Measurements from ENCODE around the gene PLXNA2.

The PLXNA2 gene

DNA sequence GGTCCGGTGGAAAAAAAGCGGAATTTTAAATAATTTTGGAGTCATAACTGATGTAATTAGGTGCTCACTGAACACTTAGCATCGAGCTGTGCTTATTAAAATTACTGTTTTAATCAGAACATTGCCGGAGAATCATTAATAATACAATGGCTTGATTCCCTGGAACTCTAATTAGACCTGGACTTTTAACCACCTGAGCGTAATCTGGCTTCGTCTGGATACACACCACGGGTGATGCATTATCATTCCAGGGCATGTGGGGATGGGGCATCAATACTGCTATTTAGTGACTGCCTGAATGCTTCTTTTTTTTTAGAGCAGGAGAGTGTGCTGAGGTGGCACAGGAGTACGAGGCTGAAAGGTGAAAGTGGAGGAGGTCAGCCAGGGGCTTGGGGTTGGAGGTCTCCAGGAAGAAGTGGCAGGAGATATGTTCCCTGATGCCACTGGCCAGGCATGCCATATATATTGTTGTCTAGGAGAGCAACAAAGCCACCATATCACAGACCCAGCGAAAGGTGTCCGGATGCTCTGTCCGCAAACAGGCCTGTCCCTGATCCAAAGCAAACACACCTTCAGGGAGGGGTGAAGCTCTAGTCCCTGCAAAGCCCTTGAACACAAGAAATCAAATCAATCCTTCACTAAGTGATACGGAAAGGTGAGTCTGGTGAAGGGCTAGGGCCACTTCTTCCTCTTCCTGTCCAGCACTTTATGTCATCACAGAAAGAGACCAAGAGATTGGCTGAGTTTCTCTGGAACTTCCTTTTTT lies 125.2 kb downstream of the PLXNA2 start:
- no peak for DNase-seq (ENCODE audit: low read depth in 1 of 2, low spot score in 1 of 2)

DNA sequence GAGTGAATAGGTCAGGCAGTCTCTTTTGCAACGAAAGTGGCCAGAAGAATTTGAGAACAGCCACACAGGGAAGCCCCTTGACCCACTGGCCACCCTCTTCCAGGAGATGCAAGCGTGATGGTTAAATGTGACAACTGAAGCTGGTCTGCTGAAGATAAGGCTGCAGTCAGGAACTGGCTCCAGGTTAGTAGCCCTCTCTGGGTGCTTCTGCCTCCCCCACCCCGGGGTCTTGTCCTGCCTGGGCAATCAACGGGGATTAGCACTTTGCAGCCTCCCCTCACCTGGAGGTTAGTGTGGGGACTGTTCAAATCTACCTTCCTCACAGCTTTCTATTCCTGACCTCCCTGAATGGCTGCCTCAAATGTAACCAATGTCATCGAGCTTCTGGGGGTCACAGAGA lies 125.9 kb downstream of the PLXNA2 start:
- DNase-seq (ENCODE audit: low read depth in 1 of 2, low spot score in 1 of 2): no peak

DNA sequence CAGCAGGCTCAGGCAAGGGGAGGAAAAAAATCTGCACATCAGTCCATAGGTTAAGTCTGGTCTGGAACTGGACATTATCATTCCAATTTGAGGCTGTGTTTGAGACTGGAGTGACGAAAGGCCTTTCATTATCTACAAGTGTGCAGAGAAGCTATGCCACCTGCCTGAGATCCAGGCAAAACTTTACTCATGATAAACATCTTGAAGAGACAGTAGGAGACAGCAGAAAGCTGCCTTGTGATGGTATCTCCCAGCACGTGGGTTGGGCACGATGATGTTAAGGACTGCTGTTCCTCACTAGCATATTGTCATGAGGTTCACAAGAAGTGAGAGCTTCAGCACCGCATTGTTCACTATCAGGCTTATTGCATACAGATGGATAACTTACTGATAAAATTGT lies 126.4 kb downstream of the PLXNA2 start:
- DNase-seq (ENCODE audit: low read depth in 1 of 2, low spot score in 1 of 2): no peak

DNA sequence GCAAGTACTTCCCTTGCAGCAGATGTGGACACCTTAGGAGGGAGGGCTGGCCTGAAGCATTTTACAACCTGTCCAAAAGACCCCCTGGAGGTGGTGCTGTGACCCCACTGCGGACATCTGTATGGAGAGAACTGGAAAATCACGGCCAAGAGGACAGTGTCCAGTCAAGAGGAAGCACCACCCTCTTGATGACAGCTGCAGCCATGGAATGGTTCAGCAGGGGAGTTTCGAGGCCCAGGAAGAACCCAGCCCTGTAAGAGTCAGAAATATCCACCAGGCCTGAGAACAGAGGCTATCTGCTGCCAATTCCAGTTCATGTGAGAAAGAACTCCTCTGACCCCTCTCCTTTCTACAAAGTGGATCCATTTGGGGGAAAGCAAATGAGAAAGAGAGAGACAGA lies 126.8 kb downstream of the PLXNA2 start:
- no peak for DNase-seq (ENCODE audit: low read depth in 1 of 2, low spot score in 1 of 2)

DNA sequence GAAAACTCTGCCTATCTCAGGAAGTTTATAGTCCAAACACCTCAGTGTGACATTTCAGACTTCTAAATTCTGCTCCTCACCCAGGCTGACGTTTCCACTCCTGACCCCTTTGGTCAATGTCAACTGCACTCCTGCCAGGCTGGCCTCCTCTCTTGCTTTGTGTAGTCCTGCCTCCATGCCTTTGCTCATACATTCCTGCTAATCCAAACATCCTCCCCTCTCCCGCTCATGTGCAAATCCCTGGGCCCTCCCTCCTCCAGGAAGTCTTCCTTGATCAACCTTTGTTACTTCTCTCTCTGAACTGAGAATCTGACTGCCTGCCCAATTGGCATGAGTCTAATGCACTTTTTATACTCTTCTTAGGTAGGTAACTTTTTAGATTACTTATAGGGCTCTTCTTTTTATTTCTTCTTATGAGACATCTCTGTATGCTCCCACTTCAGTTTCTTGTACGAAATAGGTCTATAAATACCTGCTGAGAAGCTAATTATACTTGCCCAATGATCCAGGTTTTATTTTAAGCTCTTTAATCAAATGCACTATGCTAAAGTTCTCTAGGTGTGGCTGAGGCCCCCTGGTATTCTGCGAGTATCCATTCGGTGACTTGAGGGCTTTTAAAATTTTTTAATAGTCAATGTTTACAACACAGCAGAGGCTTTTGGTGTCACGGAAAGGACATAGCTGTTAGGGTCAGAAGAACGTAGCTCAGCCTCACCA lies 128.1 kb downstream of the PLXNA2 start:
- DNase-seq (ENCODE audit: low read depth in 1 of 2, low spot score in 1 of 2): no peak

DNA sequence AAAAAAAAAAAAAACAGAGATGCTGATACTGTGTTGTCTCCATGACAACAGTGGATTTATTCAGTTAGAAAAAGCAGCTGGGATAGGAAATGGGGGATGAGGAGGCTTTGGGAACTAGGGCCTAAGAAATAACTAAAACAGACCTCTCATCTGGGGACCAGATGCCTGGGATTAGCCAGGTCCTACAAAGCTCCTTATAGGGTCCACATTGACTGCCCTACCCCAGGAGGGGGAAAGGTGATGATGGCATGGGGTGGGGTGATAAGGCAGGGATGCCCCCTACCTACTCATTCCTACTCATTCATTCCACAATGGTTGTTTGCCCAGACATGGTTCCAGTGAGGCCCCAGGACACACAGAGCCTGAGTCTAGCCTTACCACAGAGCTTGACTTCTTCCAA lies 131.2 kb downstream of the PLXNA2 start:
- no peak for DNase-seq (ENCODE audit: low read depth in 1 of 2, low spot score in 1 of 2)

DNA sequence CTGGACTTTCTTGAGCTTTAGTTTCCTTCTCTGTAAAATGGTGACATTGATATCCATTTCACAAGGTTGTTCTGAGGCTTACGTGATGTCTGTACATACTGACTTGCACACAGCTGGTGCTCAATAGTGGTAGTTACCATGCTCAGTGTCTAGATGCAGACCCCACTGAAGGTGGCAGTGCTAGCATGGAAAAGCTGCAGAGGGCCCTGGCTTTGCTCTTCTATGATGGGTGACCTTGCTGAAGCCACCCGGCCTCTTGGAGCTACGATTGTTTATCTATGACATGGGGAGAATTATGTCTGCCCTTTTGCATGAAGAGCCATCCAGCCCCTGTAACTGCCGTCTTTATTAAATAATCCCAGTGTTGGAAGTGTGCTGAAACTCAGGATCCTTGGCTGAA lies 131.8 kb downstream of the PLXNA2 start:
- DNase-seq (ENCODE audit: low read depth in 1 of 2, low spot score in 1 of 2): no peak

DNA sequence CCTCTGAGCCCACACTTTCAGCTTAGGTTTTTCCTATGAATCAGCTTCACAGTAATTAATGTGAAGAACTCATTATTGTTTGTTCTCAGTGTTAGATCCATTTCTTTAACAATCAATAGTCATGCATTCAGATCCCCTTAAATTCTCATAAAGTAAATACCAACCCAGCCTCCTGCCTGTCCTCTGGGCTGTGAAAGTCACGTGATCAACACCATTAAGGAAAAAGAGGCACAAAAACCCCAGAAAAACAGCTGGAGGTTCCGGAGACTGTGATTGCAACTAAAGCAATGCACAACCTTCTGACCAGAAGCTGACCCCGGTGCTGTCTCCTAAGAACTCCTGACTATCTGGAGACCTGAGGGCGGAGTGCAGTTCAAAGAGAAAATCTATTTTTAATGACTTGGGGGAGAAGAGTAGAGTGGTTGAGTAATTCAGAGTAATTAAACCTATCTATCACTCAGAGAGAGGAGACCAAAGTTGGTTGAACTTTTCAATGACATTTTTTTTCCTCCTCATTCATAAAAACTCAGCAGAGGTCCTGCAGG lies 132.5 kb downstream of the PLXNA2 start:
- no peak for DNase-seq (ENCODE audit: low read depth in 1 of 2, low spot score in 1 of 2)

DNA sequence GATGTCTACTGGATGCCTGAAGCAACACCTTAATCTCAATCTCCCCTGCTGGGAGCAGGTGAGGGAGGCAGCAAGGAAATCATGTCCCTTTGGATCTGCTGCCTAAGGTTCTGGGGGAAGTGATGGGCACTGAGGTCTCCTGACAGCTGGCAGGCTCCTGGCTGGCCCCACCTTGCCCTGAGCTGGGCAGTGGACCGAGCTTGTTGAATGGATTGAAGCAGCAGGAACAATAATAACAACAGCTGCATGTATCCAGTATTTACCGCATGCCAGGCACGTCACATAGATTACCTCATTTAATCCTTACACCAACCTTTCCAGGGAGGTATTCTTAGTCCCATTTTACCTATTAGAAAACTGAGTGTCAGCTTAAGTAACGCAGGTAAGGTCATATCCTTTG lies 133.9 kb downstream of the PLXNA2 start:
- DNase-seq (ENCODE audit: low read depth in 1 of 2, low spot score in 1 of 2): no peak

DNA sequence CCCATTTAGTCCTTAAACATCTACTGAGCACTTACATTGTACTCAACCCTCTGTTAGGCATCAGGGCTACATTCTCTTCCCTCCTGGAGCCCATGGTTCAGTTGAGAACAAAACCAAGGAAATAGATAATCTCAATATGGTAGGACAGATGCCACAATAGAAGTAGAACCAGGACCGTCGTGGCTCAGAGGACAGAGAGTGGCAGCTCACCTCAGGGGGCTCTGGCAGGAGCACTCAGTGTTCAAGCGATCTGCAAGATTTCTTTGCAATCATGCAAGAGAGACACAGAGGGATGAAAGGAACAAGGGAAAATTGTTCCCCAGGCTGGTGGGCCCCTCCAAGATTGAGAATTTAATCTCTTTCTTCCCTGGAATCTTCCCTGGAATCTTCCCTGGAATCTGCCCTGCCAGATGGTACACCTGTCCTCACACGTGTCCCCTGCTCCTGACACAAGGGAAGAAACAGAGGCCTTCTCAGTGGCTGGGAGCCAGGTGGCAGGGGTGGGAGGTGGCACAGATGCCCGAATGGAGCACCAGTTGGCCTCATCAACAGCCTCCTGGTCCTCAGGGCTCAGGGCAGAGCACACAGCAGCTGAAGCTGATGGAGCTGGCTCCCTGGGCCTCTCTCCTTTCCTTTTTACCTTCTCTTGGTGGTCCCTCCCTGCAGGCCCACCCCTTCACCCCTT lies 135.4 kb downstream of the PLXNA2 start:
- no peak for DNase-seq (ENCODE audit: low read depth in 1 of 2, low spot score in 1 of 2)

DNA sequence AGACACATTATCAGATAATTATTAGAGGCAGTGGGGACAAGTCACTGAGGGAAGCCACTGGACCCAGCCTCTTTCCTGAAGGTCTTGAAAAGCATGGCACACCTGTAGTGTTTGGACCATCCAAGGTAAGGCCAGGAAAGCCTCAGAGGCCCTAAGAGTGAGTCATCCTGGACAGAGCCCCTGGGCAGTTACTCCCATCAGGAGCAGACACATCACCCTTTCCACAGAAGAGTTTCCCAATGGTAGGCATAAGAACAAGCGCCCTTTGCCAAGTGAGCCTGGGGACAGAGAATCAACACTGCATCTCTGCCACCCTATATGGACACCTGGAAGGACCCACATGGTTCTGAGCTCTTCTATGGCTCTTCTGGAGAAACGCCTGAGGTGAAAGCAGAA lies 136.0 kb downstream of the PLXNA2 start:
- DNase-seq (ENCODE audit: low read depth in 1 of 2, low spot score in 1 of 2): no peak

DNA sequence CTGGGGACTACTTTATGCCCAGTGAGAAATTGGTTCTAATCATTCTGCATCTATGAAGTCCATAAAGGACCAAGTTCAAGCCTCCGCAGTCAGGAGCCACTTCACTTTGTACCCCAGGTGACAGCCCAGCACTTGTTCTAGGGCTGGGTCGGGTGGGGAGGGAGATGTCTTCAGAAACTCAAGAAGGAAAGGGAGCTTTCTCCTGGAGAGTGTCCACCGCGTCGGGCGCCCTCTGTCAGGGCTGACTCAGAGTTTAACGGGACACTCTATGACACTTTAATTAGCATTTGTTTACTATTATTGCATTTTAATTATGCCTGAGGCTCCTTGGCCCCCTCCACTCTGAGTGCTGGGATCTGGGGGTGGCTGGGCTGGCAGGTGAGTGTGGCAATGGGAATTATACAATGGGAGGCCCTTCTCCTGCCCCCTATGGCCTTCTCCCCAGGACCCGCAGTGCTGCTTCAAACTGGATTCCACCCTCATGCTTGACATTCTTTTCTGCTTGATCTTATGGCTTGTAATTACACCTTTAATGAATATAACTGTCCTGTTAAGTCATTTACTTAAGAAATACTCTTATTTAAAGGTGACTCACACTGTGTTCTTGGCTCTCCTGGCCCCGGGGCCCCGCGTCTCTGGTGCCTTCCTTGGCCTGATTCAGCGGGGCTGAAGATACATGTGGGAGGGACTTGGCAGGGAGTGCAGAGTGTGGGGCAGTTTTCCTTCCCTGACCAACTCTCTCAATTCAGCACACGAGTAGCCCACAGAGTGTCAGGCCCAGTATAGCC lies 136.6 kb downstream of the PLXNA2 start:
- DNase-seq (ENCODE audit: low read depth in 1 of 2, low spot score in 1 of 2): no peak

DNA sequence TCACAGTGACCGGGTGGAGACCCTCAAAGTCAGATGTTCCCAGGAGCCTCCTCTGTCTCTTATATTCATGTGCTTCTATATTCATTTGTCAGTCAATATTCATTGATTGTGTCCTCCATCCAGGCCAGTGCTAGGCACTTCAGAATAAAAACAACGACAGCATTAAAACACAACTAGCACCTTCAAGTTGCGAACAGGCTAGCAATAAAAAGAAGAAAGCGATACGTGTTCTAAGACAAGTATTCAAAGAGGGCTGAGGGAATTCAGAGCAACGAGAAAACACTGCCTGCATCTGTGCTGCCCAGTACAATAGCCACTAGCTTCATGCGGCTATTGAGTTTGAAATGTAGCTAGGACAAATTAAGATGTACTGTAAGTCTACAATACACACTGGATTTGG lies 138.0 kb downstream of the PLXNA2 start:
- DNase-seq (ENCODE audit: low read depth in 1 of 2, low spot score in 1 of 2): no peak

DNA sequence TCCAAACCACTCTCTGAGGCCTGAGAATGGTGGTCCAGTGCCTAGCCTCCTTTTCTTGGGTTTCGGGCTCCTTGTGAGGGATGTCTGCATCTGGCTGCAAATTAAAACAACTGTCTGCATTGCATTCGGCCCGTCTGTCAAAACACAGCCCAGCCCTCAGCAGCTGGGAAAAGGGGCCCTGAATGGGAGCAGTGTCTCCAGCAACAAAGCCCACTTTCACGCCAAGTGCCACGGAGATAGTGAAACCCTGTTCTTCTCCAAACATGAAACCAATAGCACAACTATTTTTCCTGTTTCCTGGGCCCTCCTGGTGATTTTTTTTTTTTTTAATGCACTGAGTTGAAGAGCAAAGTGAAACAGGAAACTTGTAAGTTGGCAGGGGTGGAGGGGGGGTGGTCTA lies 138.4 kb downstream of the PLXNA2 start:
- no peak for DNase-seq (ENCODE audit: low read depth in 1 of 2, low spot score in 1 of 2)

DNA sequence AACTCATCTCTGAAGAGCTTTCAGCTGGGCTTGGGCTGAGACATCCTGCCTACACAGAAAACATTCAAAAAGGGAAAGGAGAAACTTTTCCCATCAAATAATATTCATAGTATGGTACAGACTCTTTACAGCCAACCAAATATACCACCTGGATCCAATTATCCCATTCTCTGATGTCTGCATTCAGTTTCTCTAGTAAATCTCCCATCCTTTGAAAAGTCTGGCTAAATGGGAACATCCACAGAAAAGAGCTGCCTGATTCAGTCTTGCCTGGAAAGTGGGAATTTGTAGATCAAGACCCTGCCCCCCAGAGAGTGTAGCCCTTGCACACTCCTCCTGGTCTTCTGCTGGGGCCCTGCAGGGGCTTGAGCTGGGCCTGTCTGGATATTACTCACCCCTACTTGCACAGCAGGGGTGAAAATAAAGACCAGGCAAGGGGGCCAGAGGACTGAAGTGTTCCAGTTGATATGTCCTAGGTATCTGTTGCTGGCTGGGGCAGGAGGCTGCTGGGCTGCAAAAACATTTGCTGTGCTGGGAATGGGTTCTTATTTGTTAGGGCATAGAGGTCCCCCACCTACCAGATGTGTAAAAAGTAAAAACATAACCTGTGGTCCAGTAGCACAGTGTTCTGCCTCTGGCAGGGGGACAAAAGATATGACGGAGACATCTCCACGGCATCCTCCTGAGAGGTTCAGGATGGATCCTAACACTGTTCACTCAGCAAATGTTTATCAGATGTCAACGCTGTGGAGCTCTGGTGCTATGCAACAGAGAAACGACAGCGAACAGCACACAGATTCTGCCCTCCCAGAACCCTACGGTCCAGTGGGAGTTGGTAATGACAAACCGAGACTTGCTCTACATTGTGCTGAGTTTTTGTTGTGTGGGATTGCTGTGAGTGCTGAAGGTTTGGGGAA lies 140.3 kb downstream of the PLXNA2 start:
- DNase-seq (ENCODE audit: low read depth in 1 of 2, low spot score in 1 of 2): no peak

DNA sequence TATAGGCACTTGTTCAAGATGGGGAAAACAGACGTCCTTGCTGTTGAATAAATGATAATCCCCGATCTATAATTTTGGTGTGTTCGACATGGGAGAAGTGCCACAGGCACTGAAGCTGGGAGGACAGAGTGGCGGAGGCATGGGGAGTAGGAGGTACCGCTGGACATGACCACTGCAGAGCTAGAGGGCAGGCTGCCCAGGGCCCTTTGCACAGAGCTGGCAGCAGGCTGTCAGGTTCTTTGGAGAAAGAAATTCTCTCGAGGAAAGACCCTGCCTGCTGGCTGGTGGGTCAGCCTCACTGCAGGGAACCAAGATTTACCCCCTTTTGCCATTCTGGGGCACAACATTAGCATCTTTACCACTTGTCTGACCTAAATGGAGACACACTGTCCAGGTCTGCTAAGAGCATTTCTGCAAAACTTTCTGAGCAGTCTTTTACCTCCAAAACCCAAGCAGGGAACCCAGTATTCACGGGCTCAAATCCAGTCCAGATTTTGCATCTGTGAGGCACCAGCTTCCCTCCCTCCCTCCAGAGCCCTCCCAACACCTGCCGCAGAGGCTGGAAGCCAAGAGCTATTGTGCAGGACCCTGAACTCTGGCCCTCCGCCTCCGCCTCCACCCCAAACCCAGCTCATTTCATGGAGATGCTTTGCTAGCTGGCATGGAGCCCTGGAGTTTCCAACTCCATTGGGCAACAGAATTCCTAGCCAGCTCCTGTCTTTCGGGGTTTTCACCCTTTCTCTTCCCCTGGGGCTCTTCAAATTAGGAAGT lies 142.3 kb downstream of the PLXNA2 start:
- DNase-seq (ENCODE audit: low read depth in 1 of 2, low spot score in 1 of 2): no peak

DNA sequence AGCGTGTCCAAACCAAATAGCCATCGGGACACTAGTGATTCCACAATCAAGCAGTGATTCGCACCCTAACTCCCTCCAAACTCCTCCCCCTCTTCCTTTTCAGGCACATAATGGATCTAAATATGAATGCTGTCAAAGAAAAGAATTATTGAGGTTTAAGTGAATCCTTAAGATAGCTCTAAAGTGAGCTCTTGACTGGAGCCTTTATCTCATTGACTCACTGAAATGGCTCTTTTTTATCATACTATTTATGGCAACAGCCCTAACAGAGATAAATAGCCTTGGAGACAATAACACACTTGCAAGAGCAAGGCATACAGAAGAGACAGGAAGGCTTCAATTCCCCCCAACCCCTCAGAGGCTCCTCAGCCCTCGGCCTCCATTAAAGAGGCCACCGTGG lies 143.3 kb downstream of the PLXNA2 start:
- no peak for DNase-seq (ENCODE audit: low read depth in 1 of 2, low spot score in 1 of 2)

DNA sequence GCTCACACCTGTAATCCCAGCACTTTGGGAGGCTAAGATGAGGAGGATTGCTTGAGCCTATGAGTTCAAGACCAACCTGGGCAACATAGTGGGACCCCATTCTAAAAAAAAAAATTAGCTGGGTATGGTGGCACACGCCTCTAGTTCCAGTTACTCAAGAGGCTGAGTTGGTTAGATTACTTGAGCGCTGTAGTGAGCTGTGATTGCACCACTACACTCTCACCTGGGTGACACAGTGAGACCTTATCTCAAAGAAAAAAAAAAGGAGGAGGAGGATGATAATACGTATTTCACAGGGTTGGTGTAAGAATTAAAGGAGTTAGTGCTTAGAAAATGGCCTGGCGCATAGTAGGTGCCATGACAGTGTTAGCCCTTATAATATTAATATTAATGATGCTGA lies 144.1 kb downstream of the PLXNA2 start:
- no peak for DNase-seq (ENCODE audit: low read depth in 1 of 2, low spot score in 1 of 2)

DNA sequence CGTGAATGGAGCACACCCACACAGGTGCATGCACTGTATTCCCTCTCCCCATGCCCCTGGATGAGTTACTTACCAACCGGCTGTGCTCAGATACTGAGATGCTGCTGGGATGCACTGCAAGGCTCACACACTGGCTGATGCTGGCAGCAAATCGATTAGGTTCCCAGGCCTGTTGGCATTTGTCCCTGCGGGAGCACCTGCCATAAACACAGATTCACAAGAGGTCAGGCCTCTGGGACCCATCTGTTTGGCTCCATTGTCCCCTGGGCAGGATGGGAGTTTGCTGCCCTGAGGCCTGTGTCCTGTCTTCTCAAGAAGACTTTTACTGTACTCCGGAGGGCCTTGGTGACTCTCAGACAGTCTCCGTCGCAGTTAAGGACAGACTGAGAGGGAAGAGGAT lies 145.4 kb downstream of the PLXNA2 start:
- DNase-seq (ENCODE audit: low read depth in 1 of 2, low spot score in 1 of 2): no peak

Measured in stimulated activated CD4-positive, alpha-beta T cell treated with anti-CD3 and anti-CD28 coated beads, Interleukin-15, amount 100 ng/mL, for 1 hour (primary cell).